Epithelial cell of esophagus (primary cell): ENCODE results near the gene ARHGAP15.

Source experiments
- DNase-seq: peaks from one replicate; pipeline ENCODE4 v3.0.0; 2010; ENCODE audit warnings: low read depth
- H3K4me3 ChIP-seq: 2 replicates; pipeline ENCODE4 v1.5.1; 2011; ENCODE audit warnings: mild to moderate bottlenecking, low read length, control low read depth
- CTCF ChIP-seq: IDR thresholded peaks from 2 replicates; pipeline ENCODE4 v1.5.1; 2011; ENCODE audit warnings: low read depth, mild to moderate bottlenecking, low read length, control low read depth, inconsistent platforms; ENCODE audit not compliant: insufficient read depth; ENCODE audit errors: missing control alignments

The ARHGAP15 gene

DNA sequence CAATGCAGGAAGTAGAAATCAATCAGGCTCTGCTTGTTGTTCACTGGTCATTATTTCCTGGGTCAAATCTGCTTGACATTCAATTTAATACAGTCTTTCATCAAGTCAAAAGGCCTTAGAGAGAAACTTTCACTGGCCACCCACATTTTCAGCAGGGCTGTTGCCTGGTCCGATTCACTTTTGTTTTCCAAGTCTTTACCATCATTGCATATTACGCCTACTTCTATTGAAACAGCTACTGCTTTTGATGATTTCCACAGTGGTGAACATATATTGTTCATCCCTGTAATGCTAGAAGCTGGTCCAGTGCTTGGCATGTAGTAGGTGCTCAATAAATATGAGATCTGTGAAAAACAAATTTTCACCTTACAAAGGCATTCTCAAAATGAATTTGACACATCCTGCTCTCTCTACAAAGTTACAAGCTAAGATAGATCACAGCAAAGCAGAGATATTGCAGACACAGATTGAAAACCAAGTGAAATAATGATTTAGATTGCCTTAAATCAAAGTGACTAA, 600.1 kb downstream of the ARHGAP15 start:
- no peak for DNase-seq
- no peak for TF ChIP-seq CTCF

DNA sequence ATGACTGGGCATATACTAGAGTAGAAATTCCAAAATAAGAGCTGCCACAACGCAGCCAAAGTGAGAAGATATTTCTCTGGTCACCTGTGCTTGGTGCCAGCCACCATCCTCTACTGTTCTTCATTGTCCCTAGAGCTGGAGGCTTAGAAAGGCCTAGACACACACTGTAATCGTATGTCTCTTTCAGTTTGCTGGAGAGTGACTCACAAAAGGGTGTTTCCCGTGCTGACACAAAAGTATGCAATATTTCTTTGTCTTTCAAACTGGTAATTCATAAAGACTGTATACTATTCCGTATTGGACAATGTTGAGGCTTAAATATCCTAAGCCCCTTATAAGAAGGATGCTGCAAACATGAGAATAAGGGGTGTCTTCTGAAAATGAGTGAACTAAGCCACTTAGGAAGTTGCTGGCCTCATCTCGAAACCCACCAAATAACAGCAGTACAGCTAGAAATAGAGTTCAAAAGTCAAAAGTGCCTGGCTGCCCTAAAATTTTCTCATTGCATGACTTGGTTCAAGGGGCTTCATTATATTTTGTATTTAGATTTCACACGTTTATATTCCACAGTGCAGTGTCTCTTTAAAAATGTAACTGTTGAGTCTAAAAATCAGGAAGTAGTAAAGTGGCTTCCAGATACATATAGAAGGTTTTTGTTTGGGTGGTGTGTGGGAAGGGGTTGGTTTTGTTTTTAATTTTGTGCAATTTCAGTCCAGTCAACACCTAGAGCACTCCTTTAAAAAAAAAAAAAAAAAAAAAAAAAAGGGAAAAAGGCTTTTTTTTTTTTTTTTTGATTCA, 601.1 kb downstream of the ARHGAP15 start:
- no peak for TF ChIP-seq CTCF
- H3K4me3 ChIP-seq, result no peak overlapping the region
- peak; percentile 87 for DNase-seq

More for the DNA sequence above, 600.1 kb downstream of the ARHGAP15 start:
- H3K4me3 ChIP-seq, result no peak overlapping the region

DNA sequence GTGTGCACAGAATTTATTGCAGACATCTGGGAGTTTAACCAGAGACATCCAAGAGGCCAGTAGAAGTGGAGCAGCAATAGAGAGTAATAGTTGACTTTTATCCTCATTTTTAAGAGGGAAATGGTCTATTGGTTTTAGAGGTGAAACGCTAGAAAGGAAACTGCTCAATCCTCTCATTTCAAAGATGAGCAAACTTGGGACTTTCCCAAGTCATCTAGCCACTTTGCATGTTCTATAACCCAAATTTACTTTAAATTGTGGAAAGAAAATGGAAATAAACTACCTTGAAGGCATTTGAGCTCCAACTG, 601.7 kb downstream of the ARHGAP15 start:
- no peak overlapping the region for H3K4me3 ChIP-seq
- DNase-seq, result peak; percentile 15
- no peak for TF ChIP-seq CTCF

DNA sequence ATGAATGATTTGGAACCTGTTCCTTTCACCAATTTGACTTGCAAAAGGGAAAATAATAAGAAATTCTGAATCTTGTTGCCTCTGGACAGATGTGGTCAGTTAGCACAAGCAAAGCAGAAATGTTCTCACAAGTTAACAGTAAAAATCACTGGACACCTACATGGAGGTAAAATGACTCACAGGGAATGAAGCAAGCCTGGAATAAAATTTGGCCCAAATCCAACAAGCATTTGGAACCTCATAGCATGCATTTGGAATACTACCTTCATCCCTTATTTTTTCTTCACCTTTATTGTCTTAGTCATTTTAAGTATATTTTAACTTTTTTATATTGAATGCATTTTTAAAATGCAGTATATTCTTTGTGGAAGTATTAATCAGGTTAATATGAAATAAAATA, 602.9 kb downstream of the ARHGAP15 start:
- no peak overlapping the region for H3K4me3 ChIP-seq
- no peak for TF ChIP-seq CTCF
- peak; percentile 89 for DNase-seq

DNA sequence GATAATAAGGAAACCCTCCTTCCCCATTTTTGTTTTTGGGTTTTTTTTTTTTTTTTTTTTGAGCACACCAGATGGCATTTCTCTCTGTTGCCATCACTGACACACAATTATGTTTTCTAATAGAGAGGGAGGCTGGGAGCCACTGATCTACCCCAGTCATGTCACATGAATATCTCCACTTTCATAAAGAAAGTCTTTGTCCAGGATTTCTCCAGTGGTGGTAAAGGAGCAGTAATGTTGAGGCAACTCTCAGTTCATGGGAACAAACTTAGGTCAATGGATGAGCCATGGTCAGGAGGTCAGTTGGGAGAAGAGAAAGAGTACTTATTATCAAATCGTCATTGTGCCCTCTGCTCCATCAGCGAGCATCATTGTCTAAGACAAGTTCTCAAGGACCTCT, 603.7 kb downstream of the ARHGAP15 start:
- H3K4me3 ChIP-seq, result no peak overlapping the region
- no peak for DNase-seq
- no peak for TF ChIP-seq CTCF

GRCh38 chr2:143734507-143734906, 605.3 kb downstream of the ARHGAP15 start:
- TF ChIP-seq CTCF, result no peak
- H3K4me3 ChIP-seq, result no peak overlapping the region
- no peak for DNase-seq

- TF ChIP-seq CTCF, result no peak
- no peak overlapping the region for H3K4me3 ChIP-seq
Observed at GRCh38 chr2:143736904-143737303, 607.7 kb downstream of the ARHGAP15 start.

More at GRCh38 chr2:143736904-143737303, 607.7 kb downstream of the ARHGAP15 start:
- no peak for DNase-seq
